ENCODE measurements around the gene PAIP2. TPM values are rescaled to one million over a fixed set of nuclear protein-coding genes. Genes with fewer than 3 reads are reported as not detected.

The PAIP2 gene
- total RNA-seq, 1 donor from 2014 or later: 27.6 TPM

DNA sequence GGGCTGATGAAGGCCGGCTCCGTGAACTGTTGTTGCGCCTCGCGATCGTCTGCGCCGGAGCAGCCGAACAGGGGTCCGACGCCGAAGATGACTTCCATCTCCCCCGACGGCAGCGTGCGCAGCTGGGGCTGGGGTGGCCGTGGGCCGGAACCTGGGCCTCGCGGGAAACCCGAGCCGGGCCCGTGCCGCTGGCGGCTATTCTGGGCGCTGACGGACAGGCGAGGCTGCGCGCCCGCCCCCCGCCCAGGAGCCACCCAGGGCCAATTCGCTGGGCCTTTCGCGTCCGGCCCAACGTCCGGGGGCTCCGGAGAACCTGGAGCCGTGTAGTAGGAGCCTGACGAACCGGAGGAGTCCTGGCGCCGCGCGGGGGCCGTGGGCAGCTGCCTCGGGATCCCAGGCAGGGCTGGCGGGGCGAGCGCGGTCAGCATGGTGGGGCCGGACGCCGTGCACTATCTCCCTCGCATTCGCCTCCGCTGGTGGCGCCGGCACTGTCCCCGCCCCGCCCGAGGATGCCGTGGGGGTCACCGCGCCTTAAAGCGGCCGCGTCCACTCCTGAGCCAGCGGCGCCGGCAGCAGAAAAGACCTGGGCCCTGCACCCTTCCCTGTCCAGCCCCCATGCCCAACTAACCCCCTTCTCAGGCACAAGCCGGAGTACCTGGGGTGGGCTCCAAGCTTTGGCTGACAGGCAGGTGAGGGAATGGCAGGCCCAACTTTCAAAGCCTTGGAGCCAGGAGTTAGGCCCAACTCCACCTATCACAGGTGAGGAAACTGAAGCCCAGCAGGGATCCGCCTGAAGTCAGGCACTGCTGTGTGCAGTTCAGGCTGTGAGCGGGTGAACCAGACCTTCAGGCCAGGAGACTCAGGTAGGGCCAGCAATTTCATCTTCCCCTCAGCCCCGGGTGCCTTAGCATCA is 53.3 kb downstream of the PAIP2 start, which contains the start of gene PROB1:
TSS of gene PROB1 (minus strand) at position 451 of the 913 bp plus-strand sequence. CDS start at position 428, 23 bp downstream.
- H3K9me3 ChIP-seq: no peaks in the 10 kb centered on the region
- peaks cover 0 to 26% of the 10 kb centered on the region in 2 donors for H3K4me1 ChIP-seq
- no peak for DNase-seq (ENCODE audit: low spot score in 2 of 2)
- no peaks in the 10 kb centered on the region for H3K27me3 ChIP-seq
- H3K4me3 ChIP-seq: peak within 1 kb of the TSS; percentile 59 to 65
- intact Hi-C loops (cut with DNase I): loop anchor here (1.0 kb wide), 1 partner anchor 22 kb away; no protein-coding TSS in a partner anchor
- H3K36me3 ChIP-seq: no peaks in the 10 kb centered on the region
- peak within 1 kb of the TSS in 1 of 2 donors; percentile 9 for H3K27ac ChIP-seq
- TF ChIP-seq CTCF (IDR thresholded peaks at IDR 0.05): no peak

DNA sequence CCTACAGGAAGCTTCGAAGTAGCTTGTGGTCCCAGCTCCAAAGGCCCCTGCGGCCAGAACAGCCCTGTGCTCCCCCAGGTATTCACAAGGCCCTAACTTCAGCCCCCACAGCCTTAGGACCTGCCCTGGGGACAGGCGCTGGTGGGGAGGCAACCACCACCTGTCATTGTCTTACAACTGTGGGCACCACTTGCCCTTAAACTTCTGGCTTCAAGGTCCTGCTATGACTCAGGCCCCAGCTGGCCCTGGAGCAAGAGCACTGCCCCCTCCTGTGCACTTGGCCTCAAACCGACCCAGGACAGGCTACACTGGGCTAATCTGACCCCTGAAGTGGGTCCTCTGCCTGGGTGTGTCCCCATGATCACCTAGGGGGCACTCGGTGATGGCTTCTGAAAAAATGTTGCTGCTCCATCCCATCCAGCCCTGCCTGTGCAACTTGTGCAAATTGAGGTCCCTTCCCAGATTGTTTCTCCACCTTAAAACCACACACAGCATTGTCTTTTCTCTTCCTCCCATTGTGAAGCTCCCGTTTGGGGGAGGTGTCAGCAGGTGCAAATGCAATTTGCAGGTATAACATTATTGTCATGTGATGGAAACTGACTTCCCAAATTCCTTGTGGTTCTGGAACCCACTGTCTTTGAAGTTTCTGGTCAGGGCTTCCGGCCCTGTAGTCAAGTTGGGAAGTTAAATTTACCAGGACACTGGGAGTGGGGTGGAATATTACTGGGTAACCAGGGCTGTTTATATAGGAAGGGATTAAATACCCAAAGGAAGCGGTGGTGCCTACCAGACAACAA is 54.4 kb downstream of the PAIP2 start:
- no peak for DNase-seq (ENCODE audit: low spot score in 2 of 2)
- no peaks in the 10 kb centered on the region for H3K9me3 ChIP-seq
- no peak for TF ChIP-seq CTCF (IDR thresholded peaks at IDR 0.05)
- no peaks in the 10 kb centered on the region for H3K36me3 ChIP-seq
- no peak overlapping the region for H3K4me3 ChIP-seq
- intact Hi-C loops (cut with DNase I): no loop called here
- H3K4me1 ChIP-seq: peaks cover 0 to 26% of the 10 kb centered on the region in 2 donors
- H3K27me3 ChIP-seq: no peaks in the 10 kb centered on the region
- no peak overlapping the region for H3K27ac ChIP-seq

DNA sequence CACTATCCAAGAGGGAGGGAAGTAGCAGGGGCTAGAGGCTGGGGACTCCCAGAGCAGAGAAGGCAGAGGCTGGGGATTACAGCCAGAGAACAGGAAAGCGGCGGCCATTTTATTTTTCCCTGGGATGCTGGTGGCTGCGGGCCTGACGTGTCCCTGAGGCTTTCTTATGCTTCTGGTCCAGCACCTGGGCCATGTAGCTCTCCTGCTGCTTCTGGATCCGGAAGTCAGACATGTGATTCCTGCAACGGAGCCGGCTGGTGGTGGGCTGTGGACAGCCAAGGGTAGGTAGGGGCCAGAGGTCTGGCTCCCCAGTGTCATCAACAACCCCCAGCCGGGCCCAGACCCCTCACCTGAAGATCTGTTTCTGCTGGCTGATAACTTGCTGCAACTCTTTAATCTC is 55.0 kb downstream of the PAIP2 start:
- intact Hi-C loops (cut with DNase I): no loop called here
- Histone ChIP-seq H3K36me3 (no peaks in the 10 kb centered on the region), H3K27me3 (no peaks in the 10 kb centered on the region), H3K4me3 (no peak overlapping the region), H3K9me3 (no peaks in the 10 kb centered on the region), H3K27ac (no peak overlapping the region), H3K4me1 (peaks cover 0 to 26% of the 10 kb centered on the region in 2 donors)
- no peak for DNase-seq (ENCODE audit: low spot score in 2 of 2)
- TF ChIP-seq CTCF (IDR thresholded peaks at IDR 0.05): no peak

- H3K27ac ChIP-seq: no peak overlapping the region
- H3K27me3 ChIP-seq: no peaks in the 10 kb centered on the region
- no peaks in the 10 kb centered on the region for H3K9me3 ChIP-seq
- no peaks in the 10 kb centered on the region for H3K36me3 ChIP-seq
- intact Hi-C loops (cut with DNase I): no loop called here
- H3K4me3 ChIP-seq: no peak overlapping the region
- no peak for TF ChIP-seq CTCF (IDR thresholded peaks at IDR 0.05)
- DNase-seq (ENCODE audit: low spot score in 2 of 2): no peak
- peaks cover 0 to 20% of the 10 kb centered on the region in 2 donors for H3K4me1 ChIP-seq
Measured at GRCh38 chr5:139397921-139398320, 56.3 kb downstream of the PAIP2 start.

DNA sequence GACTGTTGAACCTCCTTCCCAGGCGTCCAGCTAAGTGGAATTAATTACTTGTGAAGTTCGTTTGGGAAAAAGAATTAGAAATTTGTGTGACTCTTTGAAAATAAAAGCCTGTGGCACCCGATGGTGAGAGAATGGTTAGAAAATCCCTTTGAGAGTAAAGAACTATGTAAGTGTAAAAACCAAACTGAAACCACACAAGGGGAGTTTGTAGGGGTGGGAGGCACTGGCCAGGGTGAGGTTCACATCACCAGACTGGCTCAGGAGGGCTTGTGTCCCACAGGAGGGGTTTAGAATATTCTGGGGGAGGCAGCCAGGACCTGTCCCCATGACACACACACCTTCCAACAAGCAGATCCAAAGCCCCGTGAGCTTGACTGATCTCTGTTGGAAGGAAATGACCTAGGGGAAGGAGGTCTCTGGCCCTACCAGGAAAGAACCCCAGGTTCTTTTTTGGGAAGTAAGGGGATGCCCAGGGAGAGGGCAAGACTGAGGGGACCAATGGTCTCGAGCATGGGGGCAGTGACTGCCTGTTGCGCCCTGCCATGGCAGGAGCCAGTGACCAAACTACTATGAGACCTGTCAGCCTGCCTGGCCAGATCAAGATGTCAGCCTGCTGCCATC is 58.0 kb downstream of the PAIP2 start:
- Histone ChIP-seq H3K36me3 (no peaks in the 10 kb centered on the region), H3K27ac (no peak overlapping the region), H3K27me3 (no peaks in the 10 kb centered on the region), H3K4me3 (no peak overlapping the region), H3K4me1 (peaks cover 0 to 15% of the 10 kb centered on the region in 2 donors), H3K9me3 (no peaks in the 10 kb centered on the region)
- TF ChIP-seq CTCF (IDR thresholded peaks at IDR 0.05): no peak
- DNase-seq (ENCODE audit: low spot score in 2 of 2): no peak
- intact Hi-C loops (cut with DNase I): loop anchor here (5.0 kb wide), 3 partner anchors 57 to 857 kb away; partner anchors contain the start of genes ETF1, MATR3 and PAIP2
